Measurements from ENCODE around the gene EXOC4. TPM values are rescaled to one million over a fixed set of nuclear protein-coding genes. Genes with fewer than 3 reads are reported as not detected.

EXOC4 gene
- polyA plus RNA-seq, 3 donors: 17.9 to 28.0 (median 22.3) TPM

DNA sequence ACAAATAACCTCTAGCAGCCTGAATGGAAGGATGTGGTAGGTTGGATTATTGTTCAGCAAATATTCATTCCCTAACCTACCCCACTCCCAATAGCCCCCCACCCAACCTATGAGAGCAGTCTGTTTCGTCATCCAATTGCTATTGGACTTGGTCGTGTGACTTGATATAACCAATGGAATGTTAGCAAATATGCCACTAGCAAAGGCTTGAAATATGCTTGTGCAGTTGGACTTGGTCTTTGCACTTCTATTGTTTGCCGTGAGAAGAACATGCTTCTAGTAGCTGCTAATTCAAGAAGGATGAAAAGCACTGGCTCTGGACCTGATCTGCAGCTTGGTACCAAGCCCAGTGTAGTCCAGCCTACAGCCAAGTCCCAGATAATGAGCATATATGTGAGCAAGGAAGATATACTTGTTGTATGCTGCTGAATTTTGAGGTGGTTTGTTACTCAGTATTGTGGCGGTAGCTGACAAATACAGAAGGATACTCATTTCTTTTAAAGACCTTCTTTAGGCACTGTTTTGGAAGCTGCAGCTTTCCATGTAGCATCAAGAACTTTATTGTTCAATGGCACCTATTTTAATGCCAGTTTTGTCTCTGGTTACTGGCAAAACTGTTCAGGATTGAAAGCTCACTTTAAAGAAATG lies 180.4 kb downstream of the EXOC4 start:
- 94 to 96% (median 95%) methylated on average over 4 of the region's 4 CpGs for WGBS, 3 donors
- no peak overlapping the region for H3K27ac ChIP-seq (ENCODE audit: low read depth, low read length)

- WGBS, 3 donors: 45 to 49% (median 45%) methylated on average over 3 of the region's 3 CpGs
- H3K27ac ChIP-seq (ENCODE audit: low read depth, low read length): no peak overlapping the region
These were observed 181.5 kb downstream of the EXOC4 start for GRCh38 chr7:133434246-133434865.

GRCh38 chr7:133436014-133436428 lies 183.1 kb downstream of the EXOC4 start:
- no peak overlapping the region for H3K27ac ChIP-seq (ENCODE audit: low read depth, low read length)

GRCh38 chr7:133437544-133437943 lies 184.7 kb downstream of the EXOC4 start:
- WGBS, 3 donors: 72 to 85% (median 76%) methylated on average over 4 of the region's 4 CpGs
- H3K27ac ChIP-seq (ENCODE audit: low read depth, low read length): no peak overlapping the region

More at GRCh38 chr7:133436014-133436428, 183.1 kb downstream of the EXOC4 start:
- WGBS, 3 donors: 28 to 48% (median 43%) methylated on average over 3 of the region's 3 CpGs

- 96 to 98% (median 96%) methylated on average over 3 of the region's 3 CpGs for WGBS, 3 donors
- no peak overlapping the region for H3K27ac ChIP-seq (ENCODE audit: low read depth, low read length)
These were observed 189.9 kb downstream of the EXOC4 start for GRCh38 chr7:133442818-133443217.

GRCh38 chr7:133445617-133446016 lies 192.7 kb downstream of the EXOC4 start:
- H3K27ac ChIP-seq (ENCODE audit: low read depth, low read length): no peak overlapping the region
- 94 to 97% (median 95%) methylated on average over 6 of the region's 6 CpGs for WGBS, 3 donors

DNA sequence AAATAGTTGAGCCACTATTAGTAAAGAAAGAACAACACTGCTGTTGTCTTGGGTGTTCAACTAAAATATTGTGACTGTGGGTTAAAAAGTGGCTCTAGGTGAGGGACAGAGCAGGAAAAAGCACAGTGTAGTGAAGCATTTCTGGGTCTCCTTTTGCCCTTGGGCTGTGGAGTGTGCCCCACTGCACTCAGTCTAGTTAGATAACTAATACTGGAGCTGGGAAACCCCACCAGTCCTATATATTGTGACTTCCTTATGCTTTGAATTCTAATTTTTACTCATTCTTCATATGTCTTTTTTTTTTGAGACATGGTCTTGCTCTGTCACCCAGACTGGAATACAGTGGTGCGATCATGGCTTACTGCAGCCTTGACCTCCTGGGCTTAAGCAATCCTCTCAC lies 195.1 kb downstream of the EXOC4 start:
- WGBS, 3 donors: 95 to 100% (median 100%) methylated on average over 1 of the region's 1 CpG

DNA sequence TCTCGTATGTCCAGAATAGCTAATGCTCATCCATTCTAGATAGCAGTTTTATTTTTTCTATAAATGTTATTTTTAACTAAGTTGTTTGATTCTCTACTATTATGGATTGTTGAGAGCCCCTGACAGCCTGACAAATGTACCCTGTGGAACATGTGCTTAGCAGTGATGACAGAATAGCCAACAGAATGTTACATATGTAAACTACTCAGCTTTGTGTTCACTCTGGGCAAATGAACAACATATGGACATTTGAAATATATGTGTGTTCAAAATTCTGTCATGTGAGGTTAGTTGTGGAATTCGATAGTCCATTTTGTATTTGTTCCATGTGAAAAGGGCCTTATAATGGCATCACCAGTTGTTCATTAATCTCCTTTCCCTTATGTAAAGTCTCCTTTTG lies 199.7 kb downstream of the EXOC4 start:
- H3K27ac ChIP-seq (ENCODE audit: low read depth, low read length): no peak overlapping the region
- WGBS, 3 donors: 95% methylated on average over 2 of the region's 2 CpGs

More for the DNA sequence above, 195.1 kb downstream of the EXOC4 start:
- no peak overlapping the region for H3K27ac ChIP-seq (ENCODE audit: low read depth, low read length)

DNA sequence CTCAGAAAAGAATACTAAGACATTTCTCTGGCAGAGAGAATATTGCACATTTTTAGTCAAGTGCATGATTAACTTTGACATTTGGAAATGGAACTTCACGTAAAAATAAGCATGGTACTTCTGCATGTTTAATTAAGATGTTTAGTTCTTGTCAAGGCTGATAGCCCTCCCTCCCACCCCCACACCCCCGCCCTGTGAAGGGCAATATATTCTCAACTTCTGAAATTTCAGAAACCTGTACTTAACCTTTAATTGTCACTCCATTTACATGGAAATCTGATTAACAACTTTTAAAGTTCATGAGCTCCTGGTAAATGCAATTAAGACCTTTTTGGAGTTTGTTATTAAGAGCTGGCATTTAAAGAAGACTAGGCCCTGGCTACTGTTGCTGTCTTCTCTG lies 205.8 kb downstream of the EXOC4 start:
- 80 to 97% (median 87%) methylated on average over 2 of the region's 2 CpGs for WGBS, 3 donors
- no peak overlapping the region for H3K27ac ChIP-seq (ENCODE audit: low read depth, low read length)

DNA sequence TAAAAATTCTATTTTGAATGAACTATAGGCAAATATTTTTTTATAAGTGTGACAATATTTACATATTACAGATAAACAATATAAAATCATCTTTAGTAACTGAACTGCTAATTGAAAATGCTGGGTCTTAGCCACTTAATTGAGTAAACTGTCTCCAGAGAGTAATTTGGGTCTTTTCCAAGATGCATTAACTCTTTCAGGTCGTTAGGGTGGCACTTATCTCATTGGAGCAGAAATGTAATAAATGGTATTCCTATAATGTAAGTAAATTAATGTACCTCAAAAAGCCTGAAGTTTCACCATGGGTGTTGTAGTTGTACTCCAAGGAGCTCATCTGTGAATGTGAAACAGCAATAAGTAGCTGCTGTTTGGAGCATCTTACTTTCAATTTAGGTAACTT lies 208.5 kb downstream of the EXOC4 start:
- no peak overlapping the region for H3K27ac ChIP-seq (ENCODE audit: low read depth, low read length)
- 46 to 55% (median 49%) methylated on average over 1 of the region's 1 CpG for WGBS, 3 donors

DNA sequence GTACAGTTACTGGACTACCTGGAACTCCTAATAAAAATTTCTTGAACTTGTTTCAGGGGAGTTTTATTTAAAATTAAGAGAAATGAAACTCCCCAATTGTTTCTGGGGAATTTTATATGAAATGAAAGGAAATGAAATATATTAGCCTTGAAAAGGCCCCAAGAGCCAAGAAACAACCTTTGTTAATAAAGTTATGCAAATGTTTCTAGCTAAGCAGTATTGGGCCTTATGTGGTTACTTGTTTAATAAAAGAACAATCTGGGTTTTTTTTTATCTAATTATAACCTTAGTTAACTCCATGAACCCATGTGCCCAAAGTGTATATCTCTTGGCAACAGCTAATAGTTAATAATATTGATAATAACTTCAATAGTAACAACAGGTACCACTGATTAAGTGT lies 222.8 kb downstream of the EXOC4 start:
- no peak overlapping the region for H3K27ac ChIP-seq (ENCODE audit: low read depth, low read length)

DNA sequence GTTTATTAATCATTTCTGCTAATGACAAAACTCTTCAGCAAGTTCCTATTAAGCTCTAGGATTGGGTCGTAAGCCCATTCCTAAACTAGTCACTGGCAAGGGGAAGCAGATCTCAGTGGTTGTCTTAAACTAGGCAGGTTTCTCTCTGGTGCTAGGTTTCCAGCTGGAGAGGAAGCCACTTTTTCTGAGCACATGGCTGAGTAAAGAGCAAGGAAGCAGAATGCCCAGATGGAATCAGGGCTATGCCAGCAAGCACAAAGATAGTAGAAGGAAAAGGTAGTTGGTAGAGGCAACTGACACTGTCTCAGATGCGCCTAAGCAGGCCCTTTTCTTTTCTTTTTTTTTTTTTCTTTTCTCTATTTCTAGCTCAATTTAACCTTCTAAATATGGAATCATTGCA lies 224.9 kb downstream of the EXOC4 start:
- 91 to 96% (median 95%) methylated on average over 2 of the region's 2 CpGs for WGBS, 3 donors

GRCh38 chr7:133478591-133479135 lies 225.8 kb downstream of the EXOC4 start:
- no peak overlapping the region for H3K27ac ChIP-seq (ENCODE audit: low read depth, low read length)
- WGBS, 3 donors: 46 to 63% (median 62%) methylated on average over 3 of the region's 3 CpGs

More for the DNA sequence above, 224.9 kb downstream of the EXOC4 start:
- H3K27ac ChIP-seq (ENCODE audit: low read depth, low read length): no peak overlapping the region

DNA sequence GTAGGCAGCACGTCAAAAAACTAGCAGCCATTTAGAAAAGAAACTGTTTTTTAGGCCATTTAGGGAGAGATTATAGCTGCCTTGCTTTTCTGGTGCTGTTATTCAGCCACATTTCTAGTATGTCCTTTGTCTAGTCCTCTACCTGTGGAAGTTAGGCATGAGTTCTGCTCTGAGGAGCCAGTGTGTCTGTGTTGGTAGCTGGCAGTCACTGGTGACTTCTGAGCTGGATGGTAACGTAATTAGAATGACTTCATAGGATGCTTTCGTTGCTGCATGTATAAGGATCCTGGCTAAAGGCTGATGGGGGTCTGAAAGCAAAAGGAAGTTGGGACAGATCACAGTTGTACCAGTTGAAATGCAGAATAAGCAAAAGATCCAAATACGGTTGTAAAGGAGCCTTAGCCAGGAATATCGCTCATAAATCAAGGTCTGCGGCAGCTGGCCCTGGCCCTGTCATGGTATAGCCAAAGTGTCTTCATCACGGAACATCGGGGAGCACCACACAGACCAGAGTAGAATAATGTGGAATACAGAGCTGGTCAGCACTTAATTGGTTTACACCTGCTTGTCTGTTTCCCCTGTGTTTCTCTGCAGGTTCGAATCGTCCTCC lies 226.7 kb downstream of the EXOC4 start:
- no peak overlapping the region for H3K27ac ChIP-seq (ENCODE audit: low read depth, low read length)
- 95 to 97% (median 96%) methylated on average over 10 of the region's 10 CpGs for WGBS, 3 donors

GRCh38 chr7:133480868-133481267 lies 228.0 kb downstream of the EXOC4 start:
- H3K27ac ChIP-seq (ENCODE audit: low read depth, low read length): no peak overlapping the region
- 94 to 97% (median 95%) methylated on average over 4 of the region's 4 CpGs for WGBS, 3 donors

GRCh38 chr7:133481676-133482075 lies 228.8 kb downstream of the EXOC4 start:
- 55 to 88% (median 63%) methylated on average over 3 of the region's 3 CpGs for WGBS, 3 donors
- no peak overlapping the region for H3K27ac ChIP-seq (ENCODE audit: low read depth, low read length)

DNA sequence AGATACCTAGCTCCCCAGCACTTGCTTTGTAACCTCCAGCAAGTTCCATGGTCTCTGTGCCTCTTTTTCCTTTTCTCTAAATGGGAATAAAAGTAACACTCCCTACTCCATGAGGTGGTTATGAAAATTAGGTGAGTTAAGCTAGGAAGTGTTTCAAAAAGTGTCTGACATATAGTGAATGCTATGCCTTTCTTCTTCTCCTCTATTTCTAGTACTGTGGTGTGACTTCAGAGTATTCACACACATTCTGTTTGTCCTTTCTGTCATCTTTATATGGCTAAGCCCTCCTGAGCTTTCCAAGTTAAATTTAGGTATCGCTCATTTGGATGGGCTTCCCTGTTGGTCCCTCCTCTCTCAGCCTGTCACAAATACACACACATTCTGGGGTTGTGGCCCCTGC lies 229.7 kb downstream of the EXOC4 start:
- 97 to 100% (median 98%) methylated on average over 1 of the region's 1 CpG for whole genome bisulfite sequencing, 3 donors
- H3K27ac ChIP-seq (ENCODE audit: low read depth, low read length): no peak overlapping the region

GRCh38 chr7:133484086-133484485 lies 231.2 kb downstream of the EXOC4 start:
- WGBS, 3 donors: 89 to 97% (median 94%) methylated on average over 2 of the region's 2 CpGs

GRCh38 chr7:133489906-133490305 lies 237.0 kb downstream of the EXOC4 start:
- 93 to 97% (median 96%) methylated on average over 3 of the region's 3 CpGs for WGBS, 3 donors
- H3K27ac ChIP-seq (ENCODE audit: low read depth, low read length): no peak overlapping the region

More at GRCh38 chr7:133484086-133484485, 231.2 kb downstream of the EXOC4 start:
- no peak overlapping the region for H3K27ac ChIP-seq (ENCODE audit: low read depth, low read length)
